ENCODE results near the gene GPSM3. TPM values are rescaled to one million over a fixed set of nuclear protein-coding genes. Genes with fewer than 3 reads are reported as not detected.

GPSM3 gene
- total and polyA plus RNA-seq, 2 donors (not counting 1 experiment from before 2014, with no cell fraction given) = 194 to 299 TPM

DNA sequence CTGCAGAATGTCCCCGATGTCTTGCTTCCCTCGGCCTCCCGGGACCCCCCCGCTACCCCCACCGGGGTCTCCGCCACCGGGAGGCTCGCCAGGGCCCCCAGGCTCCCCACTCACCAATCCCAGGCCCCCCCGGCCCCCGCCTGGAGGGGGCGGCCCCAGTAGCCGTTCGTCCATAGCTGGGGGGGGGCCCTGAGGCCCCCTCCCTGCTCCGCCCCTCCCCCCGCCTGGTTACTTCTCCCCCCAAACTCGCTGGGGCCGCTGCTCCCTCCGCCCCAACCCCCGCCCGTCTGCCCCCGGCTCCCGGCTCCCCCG, 2.7 kb downstream of the GPSM3 start:
- Mint-ChIP-seq H3K9me3 (ENCODE audit: insufficient read depth) (no peaks in the 10 kb centered on the region), H3K27me3 (no peaks in the 10 kb centered on the region), H3K4me3 (peak overlapping the region; percentile 91), H3K4me1 (peaks cover 74% of the 10 kb centered on the region), H3K27ac (peak overlapping the region; percentile 95)
- CTCF ChIA-PET = no interaction called here
- peak overlapping the region; percentile 91 for H3K4me2 ChIP-seq (replicated peaks; ENCODE audit: low read depth, low read length, poor library complexity, severe bottlenecking)
- H4K20me1 ChIP-seq (ENCODE audit: control insufficient read depth, insufficient read depth, low read length, poor library complexity, severe bottlenecking) = no peaks in the 10 kb centered on the region
- peak overlapping the region; percentile 74 to 99 (median 95) for H3K4me3 ChIP-seq (ENCODE audit: control extremely low read depth in 1 of 5, extremely low read depth in 1 of 5, insufficient read depth in 1 of 5, low read depth in 2 of 5, low read length in 4 of 5)
- peaks cover 58% of the 10 kb centered on the region for H3K79me2 ChIP-seq (ENCODE audit: control insufficient read depth, insufficient read depth, low read length)
- H3K4me1 ChIP-seq (ENCODE audit: control insufficient read depth in 2 of 2, insufficient read depth in 2 of 2, low read length in 2 of 2) = peaks cover 50 to 68% of the 10 kb centered on the region in 2 donors
- peak overlapping the region; percentile 41 for H2AFZ ChIP-seq (ENCODE audit: insufficient read depth, low read depth, low read length, poor library complexity, severe bottlenecking)
- POLR2A ChIA-PET = interaction anchor here (0.7 to 1.7 kb wide), 6 partner anchors 8 to 782 kb away, joined by 4 to 6 read pairs (median 5); partner anchors contain the start of gene ATF6B
- intact Hi-C loops (cut with micrococcal nuclease) = loop anchor here (1.0 to 10.0 kb wide), 3 partner anchors 13 to 695 kb away; partner anchors contain the start of genes AGPAT1, CLIC1 and MICB
- WGBS (ENCODE audit: insufficient coverage) = 0% methylated on average over 4 of the region's 23 CpGs
- peak overlapping the region; percentile 96 for H3K9ac ChIP-seq (ENCODE audit: low read length)
- peaks cover 0 to 37% of the 10 kb centered on the region in 2 experiments for H3K36me3 ChIP-seq (replicated peaks in 1 of 2; ENCODE audit: control extremely low read depth in 1 of 2, control insufficient read depth in 1 of 2, extremely low read depth in 1 of 2, insufficient read depth in 2 of 2, low read length in 1 of 2)
- H3K27ac ChIP-seq (ENCODE audit: low read length in 2 of 2) = peak overlapping the region; percentile 46 to 97
- no peaks in the 10 kb centered on the region for H3K9me3 ChIP-seq (ENCODE audit: control extremely low read depth in 1 of 3, control insufficient read depth in 2 of 3, insufficient read depth in 1 of 3, low read length in 2 of 3)
- H3K27me3 ChIP-seq (replicated peaks in 1 of 4; ENCODE audit: control extremely low read depth in 1 of 4, control insufficient read depth in 3 of 4, insufficient read depth in 4 of 4, low read length in 3 of 4) = no peaks in the 10 kb centered on the region
- no peak for TF ChIP-seq EZH2 (IDR thresholded peaks at IDR 0.05; ENCODE audit: borderline replicate concordance, insufficient read depth, low read depth, low read length, poor library complexity, severe bottlenecking)
- TF ChIP-seq, protein P1, sequence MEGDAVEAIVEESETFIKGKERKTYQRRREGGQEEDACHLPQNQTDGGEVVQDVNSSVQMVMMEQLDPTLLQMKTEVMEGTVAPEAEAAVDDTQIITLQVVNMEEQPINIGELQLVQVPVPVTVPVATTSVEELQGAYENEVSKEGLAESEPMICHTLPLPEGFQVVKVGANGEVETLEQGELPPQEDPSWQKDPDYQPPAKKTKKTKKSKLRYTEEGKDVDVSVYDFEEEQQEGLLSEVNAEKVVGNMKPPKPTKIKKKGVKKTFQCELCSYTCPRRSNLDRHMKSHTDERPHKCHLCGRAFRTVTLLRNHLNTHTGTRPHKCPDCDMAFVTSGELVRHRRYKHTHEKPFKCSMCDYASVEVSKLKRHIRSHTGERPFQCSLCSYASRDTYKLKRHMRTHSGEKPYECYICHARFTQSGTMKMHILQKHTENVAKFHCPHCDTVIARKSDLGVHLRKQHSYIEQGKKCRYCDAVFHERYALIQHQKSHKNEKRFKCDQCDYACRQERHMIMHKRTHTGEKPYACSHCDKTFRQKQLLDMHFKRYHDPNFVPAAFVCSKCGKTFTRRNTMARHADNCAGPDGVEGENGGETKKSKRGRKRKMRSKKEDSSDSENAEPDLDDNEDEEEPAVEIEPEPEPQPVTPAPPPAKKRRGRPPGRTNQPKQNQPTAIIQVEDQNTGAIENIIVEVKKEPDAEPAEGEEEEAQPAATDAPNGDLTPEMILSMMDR (IDR thresholded peaks at IDR 0.05) = no peak
- DNase-seq (peak; percentile 49), ATAC-seq (ENCODE audit: low read depth) (no peak)

DNA sequence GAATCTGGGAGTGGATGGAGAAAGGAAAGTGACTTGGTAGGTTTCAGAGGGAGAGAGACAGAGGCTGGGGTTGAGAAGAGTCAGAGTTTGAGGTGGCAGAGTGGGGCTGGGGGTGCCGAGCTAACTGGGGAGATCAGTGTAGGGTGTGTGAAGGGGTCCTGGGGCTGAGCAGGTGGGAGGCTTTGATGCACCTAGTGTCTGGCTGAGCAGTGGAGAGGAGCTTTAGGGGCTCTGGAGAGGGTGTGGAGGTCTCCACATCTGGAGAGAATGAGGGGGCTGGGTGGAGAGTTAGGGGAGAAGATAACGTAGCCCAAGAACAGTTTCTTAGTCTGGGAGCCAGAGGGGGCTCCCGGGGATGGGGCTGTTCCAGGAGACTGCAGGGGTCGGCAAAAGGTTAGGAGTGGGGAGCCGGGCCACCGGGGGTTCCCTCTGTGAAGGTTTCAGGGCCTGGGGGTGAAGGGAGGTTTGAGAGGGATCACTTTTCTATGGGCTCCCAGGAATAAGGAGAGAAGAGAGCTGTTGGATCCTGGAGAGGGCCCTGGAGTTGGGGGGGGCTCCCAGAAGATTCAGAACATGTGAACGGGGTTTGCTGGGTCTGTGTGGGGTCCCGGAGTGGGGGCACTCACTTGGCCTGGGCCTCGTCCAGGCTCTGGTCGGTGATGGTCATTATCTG, 3.2 kb downstream of the GPSM3 start:
- Histone ChIP-seq H3K9me3 (ENCODE audit: control extremely low read depth in 1 of 3, control insufficient read depth in 2 of 3, insufficient read depth in 1 of 3, low read length in 2 of 3) (no peaks in the 10 kb centered on the region), H3K27me3 (replicated peaks in 1 of 4; ENCODE audit: control extremely low read depth in 1 of 4, control insufficient read depth in 3 of 4, insufficient read depth in 4 of 4, low read length in 3 of 4) (no peaks in the 10 kb centered on the region), H2AFZ (ENCODE audit: insufficient read depth, low read depth, low read length, poor library complexity, severe bottlenecking) (no peak overlapping the region), H4K20me1 (ENCODE audit: control insufficient read depth, insufficient read depth, low read length, poor library complexity, severe bottlenecking) (no peaks in the 10 kb centered on the region), H3K4me3 (ENCODE audit: control extremely low read depth in 1 of 5, extremely low read depth in 1 of 5, insufficient read depth in 1 of 5, low read depth in 2 of 5, low read length in 4 of 5) (peak overlapping the region; percentile 74 to 99 (median 95)), H3K9ac (ENCODE audit: low read length) (peak overlapping the region; percentile 96), H3K36me3 (replicated peaks in 1 of 2; ENCODE audit: control extremely low read depth in 1 of 2, control insufficient read depth in 1 of 2, extremely low read depth in 1 of 2, insufficient read depth in 2 of 2, low read length in 1 of 2) (peaks cover 0 to 39% of the 10 kb centered on the region in 2 experiments), H3K4me2 (replicated peaks; ENCODE audit: low read depth, low read length, poor library complexity, severe bottlenecking) (peak overlapping the region; percentile 91), H3K4me1 (ENCODE audit: control insufficient read depth in 2 of 2, insufficient read depth in 2 of 2, low read length in 2 of 2) (peaks cover 45 to 63% of the 10 kb centered on the region in 2 donors), H3K79me2 (ENCODE audit: control insufficient read depth, insufficient read depth, low read length) (peaks cover 58% of the 10 kb centered on the region), H3K27ac (ENCODE audit: low read length in 2 of 2) (peak overlapping the region; percentile 46 to 97)
- Mint-ChIP-seq H3K27ac (peak overlapping the region; percentile 95), H3K27me3 (no peaks in the 10 kb centered on the region), H3K4me1 (peaks cover 69% of the 10 kb centered on the region), H3K4me3 (peak overlapping the region; percentile 91), H3K9me3 (ENCODE audit: insufficient read depth) (no peaks in the 10 kb centered on the region)
- intact Hi-C loops (cut with micrococcal nuclease) = no loop called here
- DNase-seq (no peak), ATAC-seq (ENCODE audit: low read depth) (no peak)
- TF ChIP-seq, protein P1 (IDR thresholded peaks at IDR 0.05) = no peak
- no peak for TF ChIP-seq EZH2 (IDR thresholded peaks at IDR 0.05; ENCODE audit: borderline replicate concordance, insufficient read depth, low read depth, low read length, poor library complexity, severe bottlenecking)
- POLR2A ChIA-PET = interaction anchor here (1.0 to 1.6 kb wide), 2 partner anchors 11 to 34 kb away, joined by 6 read pairs; partner anchors contain the start of gene RNF5
- WGBS (ENCODE audit: insufficient coverage) = 0% methylated on average over 10 of the region's 10 CpGs
- CTCF ChIA-PET = interaction anchor here (0.8 kb wide), 1 partner anchor 25 kb away, joined by 3 read pairs; the partner anchor contains the start of gene EGFL8

Measured in B cell (primary cell).